Suppressor macrophage (primary cell): ENCODE measurements around the gene PSMG4.

Experiments
- DNase-seq, 4 experiments: peaks; one replicate each; pipeline ENCODE4 v3.0.0-alpha.2; 2020 to 2022

Gene PSMG4

GRCh38 chr6:3291346-3291745 is 32.6 kb downstream of the PSMG4 start:
- no peak for DNase-seq

GRCh38 chr6:3291987-3292386 is 33.2 kb downstream of the PSMG4 start:
- DNase-seq, result no peak

- DNase-seq, result no peak
These were observed 33.9 kb downstream of the PSMG4 start for GRCh38 chr6:3292431-3293197.

- no peak for DNase-seq
These were observed 34.8 kb downstream of the PSMG4 start for GRCh38 chr6:3293271-3294155.

- no peak for DNase-seq
These were observed 35.6 kb downstream of the PSMG4 start for GRCh38 chr6:3294396-3294795.

DNA sequence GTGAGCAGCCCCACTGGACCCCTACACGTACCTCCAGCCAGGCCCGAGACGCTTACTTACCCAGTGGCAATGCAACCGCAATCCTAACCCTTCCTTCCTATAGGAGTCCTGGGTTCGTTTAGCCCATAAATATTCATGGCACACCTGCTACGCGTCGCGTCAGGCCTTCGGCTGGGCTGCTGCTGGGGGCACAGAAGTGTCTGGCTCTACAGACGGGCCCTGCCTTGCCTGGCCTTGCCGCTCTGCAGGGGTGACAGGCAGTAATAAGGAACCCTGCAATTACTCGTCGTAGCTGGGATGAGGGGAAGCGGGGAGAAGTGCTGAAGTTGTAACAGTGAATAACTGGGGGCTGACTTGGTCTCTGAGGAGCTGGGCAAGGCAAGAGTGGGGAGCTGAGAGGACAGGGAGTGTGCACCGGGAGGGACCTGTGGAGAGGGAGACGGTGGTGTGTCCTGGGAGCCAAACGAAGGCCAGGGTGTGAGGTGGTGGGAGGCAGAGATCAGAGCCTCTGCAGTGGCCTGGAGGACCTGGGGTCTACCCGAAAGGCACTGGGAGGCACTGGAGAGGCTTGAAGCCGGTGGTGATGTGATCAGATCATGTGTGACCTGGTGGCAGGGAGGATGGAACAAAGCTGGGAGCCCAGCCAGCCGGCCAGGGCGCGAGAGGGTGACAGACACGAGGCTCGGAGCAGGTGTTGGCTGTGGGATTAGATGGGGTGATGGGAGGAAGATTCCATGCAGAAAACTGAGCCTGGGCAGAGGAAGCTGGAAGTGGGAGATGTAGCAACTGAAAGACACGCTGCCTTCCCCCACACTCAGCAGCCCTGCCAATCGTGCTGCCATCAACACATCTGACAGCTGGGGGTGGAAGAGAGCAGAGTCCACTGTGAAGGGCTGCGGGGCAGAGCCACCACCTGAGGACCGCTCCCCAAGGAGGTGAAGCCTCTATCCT is 36.4 kb downstream of the PSMG4 start:
- peak in 1 of 4 experiments; percentile 19 for DNase-seq

GRCh38 chr6:3296078-3296477 is 37.3 kb downstream of the PSMG4 start:
- DNase-seq, result no peak

- no peak for DNase-seq
These were observed 37.8 kb downstream of the PSMG4 start for GRCh38 chr6:3296537-3296936.

DNA sequence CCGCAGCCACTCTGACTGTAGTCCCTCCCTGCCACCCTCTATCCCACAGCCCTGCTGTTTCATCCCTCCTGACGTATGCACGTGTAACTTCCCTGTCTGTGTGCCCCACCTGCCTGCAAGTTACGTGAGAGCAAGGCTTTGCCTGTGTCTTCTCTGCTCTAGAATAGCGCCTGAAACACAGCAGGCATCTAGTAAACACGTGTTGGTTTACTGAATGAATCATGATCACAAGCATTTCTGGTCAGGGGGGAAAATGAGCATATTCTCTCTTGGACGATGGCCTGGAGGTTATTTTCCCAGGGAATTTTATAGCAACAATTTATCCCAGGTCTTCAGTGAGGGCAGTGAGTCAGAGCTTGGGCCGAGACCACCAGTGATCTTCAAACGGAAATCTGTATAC is 38.3 kb downstream of the PSMG4 start:
- no peak for DNase-seq

DNA sequence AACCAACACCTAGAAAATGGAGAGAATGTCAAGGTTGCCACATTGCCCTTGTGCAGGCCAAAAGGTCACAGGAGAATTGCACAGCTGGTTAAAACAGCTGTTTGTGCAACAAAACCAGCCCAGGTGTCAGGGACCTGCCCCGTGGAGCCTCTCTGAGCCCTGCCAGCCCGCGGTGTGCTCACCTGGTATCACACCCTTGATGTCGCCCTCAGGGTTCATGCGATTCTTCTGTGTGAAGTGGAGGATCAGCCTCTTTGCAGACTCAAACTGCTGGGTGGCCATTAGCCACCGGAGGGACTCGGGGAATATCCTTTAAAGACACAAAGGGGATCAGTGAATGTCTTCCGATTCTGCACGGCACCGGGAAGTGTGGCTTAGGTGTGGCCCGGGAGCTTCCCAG is 39.2 kb downstream of the PSMG4 start:
- DNase-seq, result no peak

GRCh38 chr6:3299221-3299620 is 40.5 kb downstream of the PSMG4 start:
- DNase-seq, result no peak

DNA sequence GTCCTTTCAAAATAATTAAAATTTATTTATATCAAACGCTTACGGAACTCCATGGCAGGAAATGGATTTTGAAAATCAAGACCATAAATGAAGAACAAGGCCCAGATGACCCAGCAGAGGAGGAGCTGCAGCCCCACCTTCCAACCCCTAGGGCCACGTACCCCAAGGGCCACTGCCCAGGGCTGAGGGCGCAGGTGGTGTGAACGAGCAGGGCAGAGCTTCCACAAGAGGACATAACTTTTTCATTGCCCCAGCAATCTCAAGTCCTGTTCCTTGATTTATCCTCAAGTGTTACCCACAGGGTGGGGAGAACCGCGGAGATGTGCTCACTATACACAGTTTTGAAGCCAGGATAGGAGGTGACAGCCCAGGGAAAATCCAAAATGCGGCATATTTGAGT is 42.8 kb downstream of the PSMG4 start:
- DNase-seq, result no peak

GRCh38 chr6:3303795-3304411 is 45.2 kb downstream of the PSMG4 start:
- no peak for DNase-seq

- no peak for DNase-seq
These were observed 45.9 kb downstream of the PSMG4 start for GRCh38 chr6:3304500-3305215.

- DNase-seq, result no peak
These were observed 46.4 kb downstream of the PSMG4 start for GRCh38 chr6:3305216-3305565.

DNA sequence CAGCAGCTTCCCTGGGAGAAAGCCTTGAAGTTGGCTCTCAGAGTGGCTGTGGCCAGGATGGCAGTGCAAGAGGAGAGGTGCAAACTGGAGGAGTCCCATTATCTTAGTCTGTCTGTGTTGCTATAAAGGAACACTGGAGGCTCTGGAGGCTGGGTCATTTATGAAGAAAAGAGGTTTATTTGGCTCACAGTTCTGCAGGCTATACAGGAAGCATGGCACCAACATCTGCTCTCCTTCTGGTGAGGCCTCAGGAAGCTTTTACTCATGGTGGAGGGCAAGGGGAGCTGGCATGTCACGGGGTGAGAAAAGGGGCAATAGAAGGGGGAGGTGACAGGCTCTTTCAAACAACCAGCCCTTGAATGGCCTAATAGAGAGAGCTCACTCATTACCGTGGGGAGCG is 47.1 kb downstream of the PSMG4 start:
- DNase-seq, result no peak

DNA sequence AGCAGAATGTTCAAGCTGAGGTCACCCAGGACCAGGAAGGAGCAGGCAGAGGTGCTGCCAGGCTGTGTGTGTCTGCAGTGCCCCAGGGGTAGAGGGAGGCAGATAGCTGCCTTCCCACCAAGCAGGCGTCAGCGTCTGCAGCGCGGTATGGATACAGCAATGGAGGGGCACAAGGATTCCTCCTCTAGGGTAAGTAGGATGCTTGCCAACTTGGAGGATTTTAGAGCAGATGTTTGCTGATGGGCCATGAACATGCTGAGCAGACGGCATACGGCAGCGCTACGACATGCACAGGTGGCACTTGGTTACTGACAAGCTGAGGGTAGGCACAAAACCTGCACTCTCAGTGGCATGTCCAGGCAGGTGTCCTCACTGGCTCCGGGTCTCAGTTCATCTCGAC is 48.1 kb downstream of the PSMG4 start:
- no peak for DNase-seq

- DNase-seq, result no peak
These were observed 48.7 kb downstream of the PSMG4 start for GRCh38 chr6:3307436-3307835.

DNA sequence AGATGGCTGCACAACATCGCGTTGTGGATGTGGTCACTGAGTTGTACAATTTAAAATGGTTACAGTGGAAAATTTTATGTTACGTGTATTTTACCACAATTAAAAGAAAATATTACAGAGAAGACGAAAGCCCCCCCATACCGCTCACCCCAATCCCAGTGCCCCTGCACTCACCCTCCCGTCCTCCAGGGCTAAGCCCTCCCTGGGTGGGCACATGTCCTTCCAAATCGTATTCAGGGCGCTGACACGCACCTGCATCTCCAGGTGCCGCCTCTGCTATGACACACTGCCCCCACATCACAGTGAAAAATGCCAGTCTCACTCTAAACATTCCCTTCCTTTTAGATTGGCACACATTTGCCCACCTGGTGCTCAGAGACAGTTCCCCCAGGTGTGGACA is 49.4 kb downstream of the PSMG4 start:
- DNase-seq, result no peak

- no peak for DNase-seq
These were observed 50.8 kb downstream of the PSMG4 start for GRCh38 chr6:3309391-3310050.

GRCh38 chr6:3310051-3310448 is 51.3 kb downstream of the PSMG4 start:
- DNase-seq, result no peak
